ENCODE data around the gene SEPTIN12. TPM values are rescaled to one million over a fixed set of nuclear protein-coding genes. Genes with fewer than 3 reads are reported as not detected.

The SEPTIN12 gene
- total RNA-seq, 1 experiment from 2014 or later, result not detected

- DNase-seq (ENCODE audit: low read depth), result no peak
These were observed 15.3 kb upstream of the SEPTIN12 start for GRCh38 chr16:4803401-4803844.

DNA sequence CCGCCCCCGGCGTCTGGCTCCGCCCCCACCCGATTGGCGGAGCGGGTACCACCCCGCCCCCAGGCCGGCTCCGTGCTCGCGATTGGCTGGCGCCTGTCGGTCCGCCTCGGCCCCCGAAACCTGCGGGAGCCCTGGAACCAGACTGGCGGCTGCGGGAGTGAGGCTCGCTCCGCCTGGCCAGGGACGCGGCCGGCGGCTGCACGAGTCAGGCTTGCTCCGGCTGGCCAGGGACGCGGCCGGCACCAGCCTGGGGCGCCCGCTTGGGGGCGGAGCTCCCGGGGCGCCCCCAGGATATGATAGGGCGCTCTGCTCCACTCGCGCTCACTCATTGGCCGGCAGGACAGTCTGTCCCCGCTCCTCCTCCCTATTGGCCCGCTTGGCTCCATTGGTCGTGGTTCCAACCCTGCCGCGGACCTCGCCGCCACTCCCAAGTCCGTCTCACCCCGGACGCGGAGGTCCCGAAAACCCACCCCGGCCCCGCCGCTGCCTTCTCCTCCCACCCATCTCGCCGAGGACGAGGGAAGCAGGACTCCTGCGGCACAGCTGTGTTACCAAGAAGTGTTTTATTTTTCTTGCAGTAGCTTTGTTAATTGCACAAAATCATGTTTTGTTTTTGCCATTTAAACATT, 14.6 kb upstream of the SEPTIN12 start:
- DNase-seq (ENCODE audit: low read depth), result peak; percentile 92

- peak; percentile 73 for DNase-seq (ENCODE audit: low read depth)
These were observed 14.0 kb upstream of the SEPTIN12 start, which contains the start of gene ROGDI for GRCh38 chr16:4801962-4802658. ROGDI (minus strand) TSS chr16:4802633; CDS start chr16:4802571, 62 bp downstream.

GRCh38 chr16:4801051-4801961, 13.2 kb upstream of the SEPTIN12 start:
- no peak for DNase-seq (ENCODE audit: low read depth)

DNA sequence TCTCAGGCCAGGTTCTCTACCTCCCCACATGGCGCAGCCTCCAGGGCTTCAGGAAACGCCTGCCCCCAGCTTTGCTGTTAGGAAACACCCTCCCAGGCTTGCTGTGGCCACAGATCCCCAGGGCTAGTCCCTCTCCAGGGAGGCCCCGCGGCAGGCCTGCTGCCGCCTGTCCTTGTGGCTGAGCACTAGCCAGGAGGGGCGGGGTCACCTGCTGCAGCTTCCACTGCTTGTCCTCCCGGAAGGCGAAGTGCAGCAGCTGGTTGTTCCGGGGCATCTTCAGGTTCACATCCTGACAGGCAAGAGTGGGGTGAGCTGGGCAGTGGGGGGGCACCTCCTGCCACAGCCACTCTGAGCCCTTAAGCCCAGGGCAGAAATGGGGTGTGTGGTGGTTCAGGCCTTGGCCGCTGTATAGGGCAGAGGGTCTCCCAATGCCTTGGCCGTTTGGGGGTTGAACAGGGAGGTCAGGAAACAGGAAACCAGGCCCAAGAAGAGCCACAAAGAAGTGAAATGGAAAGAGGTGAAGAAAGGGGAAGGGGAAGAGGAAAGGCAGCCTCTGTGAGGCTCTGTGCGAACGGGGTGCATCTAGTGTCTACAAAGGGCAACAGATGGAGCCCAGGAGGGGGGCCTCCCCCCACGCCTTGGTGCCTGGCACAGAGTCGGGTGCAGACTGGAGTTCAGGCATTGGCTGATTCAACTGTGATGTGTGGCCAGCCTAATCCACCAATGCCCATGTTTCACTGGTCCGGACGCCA, 12.3 kb upstream of the SEPTIN12 start:
- peak; percentile 9 for DNase-seq (ENCODE audit: low read depth)

DNA sequence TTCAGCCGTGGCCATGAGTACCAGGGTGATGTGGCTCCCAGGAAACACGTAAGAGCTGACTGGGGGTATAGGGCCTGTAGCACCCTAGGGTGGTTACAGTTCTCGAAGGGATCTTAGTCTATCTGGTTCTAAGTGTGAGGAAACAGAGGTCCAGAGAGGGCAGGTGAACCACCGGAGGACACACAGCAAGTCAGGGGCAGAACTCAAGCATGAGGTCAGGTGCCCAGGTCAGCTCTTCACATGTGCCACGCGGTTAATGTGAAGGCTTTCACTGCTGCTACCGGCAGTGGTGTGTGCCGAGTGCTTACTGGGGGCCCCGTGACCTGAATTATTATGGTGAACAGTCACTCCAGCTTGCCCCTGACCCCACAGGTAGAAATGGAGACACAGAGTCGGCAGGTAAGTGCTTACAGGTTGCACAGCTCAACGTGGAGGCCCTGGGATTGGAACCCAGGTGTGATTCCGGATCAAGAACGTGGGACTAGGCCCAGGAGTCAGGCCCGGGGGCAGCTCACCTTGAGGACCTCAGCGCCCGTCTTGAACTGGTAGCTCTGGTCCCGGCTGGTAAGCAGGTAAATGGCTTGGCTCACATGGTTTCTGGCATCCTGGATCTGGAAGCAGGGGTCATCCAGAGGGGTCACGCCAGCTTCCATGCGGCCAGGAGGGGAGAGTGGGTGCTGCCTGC, 11.2 kb upstream of the SEPTIN12 start:
- no peak for DNase-seq (ENCODE audit: low read depth)

- no peak for DNase-seq (ENCODE audit: low read depth)
These were observed 10.3 kb upstream of the SEPTIN12 start for GRCh38 chr16:4798456-4798855.

- DNase-seq (ENCODE audit: low read depth), result no peak
These were observed 9.7 kb upstream of the SEPTIN12 start for GRCh38 chr16:4797805-4798252.

DNA sequence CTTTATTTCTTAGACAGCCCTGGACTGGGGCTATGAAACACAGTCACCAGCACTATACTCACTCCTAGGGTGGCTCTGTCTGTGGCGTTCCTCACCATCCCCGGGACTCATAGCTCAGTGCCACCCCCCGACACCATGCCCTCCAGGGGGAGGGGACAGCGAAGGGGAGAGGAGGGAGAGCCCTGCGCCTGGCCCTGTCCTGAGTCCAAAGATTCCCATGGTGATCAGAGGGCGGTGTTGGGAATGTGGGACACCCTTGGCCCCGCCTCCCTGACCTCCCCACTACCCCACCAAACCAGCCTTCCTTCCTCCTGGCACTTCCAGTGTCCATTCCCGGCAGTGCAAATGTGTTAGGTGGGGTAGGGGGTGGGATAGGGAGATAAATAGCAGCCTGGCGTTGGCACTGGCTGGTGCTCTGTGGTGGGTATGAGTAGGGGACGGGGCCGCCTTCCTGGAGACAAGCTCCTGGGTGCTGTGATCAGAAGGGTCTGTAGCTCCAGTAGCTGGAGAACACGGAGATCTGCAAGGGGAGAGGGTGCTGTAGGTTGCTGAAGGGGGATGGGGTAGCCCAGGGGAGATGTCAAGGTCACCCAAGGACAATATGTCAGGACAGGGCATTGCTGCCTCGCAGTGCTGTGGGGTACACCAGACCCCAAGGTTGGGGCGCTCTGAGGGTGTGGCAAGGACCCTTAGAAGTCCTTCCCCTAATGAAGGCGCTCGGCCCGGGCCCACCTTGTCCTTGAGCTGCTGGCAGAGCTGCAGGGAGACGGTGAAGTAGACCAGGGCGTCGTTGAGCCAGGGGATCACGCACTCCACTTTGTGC, 9.0 kb upstream of the SEPTIN12 start:
- DNase-seq (ENCODE audit: low read depth), result no peak

DNA sequence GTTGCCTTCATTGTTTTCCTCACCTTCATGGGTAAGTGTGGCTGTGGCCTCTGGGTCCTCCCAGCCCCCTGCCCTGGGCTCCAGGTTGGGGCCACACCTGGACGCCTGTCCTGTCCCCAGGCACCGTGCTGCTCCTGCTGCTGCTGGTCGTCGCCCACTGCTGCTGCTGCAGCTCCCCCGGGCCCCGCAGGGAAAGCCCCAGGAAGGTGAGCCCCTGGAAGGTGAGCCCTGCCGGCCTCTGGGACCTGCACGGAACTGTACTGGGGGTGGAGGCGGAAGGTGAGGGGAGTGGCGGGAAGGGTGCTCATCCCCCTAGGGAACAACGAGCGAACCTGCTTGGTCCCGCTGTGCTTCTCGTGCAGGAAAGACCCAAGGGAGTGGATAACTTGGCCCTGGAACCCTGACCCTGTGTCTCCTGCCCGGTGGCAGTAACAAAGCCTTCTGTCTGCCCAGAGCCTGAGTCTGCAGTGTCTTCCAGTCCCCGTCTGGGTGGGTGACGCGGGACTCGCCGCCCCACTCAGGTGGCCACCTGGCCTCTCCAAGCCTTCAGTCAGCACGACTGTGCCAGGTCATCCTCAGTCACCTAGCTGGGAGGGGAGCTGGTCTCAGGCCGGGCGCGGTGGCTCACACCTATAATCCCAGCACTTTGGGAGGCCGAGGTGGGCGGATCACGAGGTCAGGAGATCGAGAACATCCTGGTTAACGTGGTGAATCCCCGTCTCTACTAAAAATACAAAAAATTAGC, 7.9 kb upstream of the SEPTIN12 start:
- no peak for DNase-seq (ENCODE audit: low read depth)

DNA sequence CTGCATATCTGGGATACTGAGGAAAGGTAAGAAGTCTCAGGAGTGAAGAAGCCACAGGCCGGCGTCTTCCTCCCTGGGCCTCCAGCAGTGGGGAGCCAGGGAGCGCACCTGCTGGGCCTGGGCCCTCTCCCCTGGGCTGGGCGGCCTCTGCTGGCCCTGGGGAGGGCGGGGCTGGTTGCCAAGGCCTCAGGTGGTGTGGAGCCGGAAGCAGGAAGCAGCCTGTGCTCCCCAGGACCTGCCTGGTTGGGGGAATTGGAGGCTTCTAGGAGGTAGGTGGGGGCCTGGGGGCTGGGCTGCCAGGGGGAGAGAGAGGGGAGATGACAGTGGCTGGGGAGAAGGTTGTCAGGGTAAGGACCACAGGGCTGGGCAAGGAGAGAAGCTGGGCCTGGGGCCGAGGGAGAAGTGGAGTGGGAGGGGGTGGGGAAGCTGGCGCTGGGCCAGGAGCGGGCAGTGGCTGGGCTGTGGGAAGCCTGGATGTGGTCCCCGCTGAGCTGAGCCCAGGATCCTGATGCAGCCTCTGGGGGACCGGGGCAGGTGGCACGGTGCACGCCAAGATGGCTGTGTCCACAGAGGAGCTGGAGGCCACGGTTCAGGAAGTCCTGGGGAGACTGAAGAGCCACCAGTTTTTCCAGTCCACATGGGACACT, 7.2 kb upstream of the SEPTIN12 start, which contains the start of gene SMIM22:
TSS of gene SMIM22 (plus strand) at position 189 of the 647 bp plus-strand sequence. CDS start at position 555, 366 bp downstream.
- no peak for DNase-seq (ENCODE audit: low read depth)

DNA sequence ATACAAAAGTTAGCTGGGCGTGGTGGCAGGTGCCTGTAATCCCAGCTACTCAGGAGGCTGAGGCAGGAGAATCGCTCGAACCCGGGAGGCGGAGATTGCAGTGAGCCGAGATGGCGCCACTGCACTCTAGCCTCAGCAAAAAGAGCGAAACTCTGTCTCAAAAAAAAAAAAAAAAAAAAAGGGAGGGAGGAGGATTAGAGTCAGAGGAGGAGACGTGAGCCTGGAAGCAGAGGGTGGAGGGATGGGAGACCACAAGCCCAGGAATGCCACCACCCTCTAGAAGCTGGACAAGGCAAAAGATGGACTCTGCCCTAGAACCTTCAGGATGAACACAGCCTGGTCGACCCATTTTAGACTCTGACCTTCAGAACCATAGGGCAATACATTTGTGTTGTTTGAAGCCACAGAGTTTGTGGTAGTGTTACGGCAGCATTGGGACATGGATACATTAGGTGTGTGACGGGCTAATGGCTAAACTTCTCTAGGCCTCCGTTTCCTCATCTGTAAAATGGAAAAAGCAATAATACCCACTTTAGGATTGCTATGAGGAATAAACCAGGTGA, 4.9 kb upstream of the SEPTIN12 start:
- no peak for DNase-seq (ENCODE audit: low read depth)

GRCh38 chr16:4790871-4791270, 2.7 kb upstream of the SEPTIN12 start:
- DNase-seq (ENCODE audit: low read depth), result no peak

DNA sequence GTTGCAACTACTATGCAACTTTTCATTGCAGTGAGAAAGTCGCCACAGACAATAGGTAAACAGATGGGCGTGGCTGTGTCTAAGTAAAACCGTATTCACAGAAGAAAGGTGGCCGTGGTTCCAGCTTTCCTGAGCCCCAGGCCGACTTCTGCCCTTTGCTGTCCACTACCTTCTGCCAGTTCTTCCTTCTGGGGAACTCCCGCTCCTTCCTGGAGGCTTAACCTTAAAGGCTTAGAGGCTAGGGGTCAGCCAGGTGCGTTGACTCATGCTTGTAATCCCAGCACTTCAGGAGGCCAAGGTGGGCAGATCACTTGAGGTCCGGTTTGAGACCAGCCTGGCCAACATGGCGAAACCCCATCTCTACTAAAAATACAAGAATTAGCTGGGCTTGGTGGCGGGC, 2.1 kb upstream of the SEPTIN12 start:
- no peak for DNase-seq (ENCODE audit: low read depth)

DNA sequence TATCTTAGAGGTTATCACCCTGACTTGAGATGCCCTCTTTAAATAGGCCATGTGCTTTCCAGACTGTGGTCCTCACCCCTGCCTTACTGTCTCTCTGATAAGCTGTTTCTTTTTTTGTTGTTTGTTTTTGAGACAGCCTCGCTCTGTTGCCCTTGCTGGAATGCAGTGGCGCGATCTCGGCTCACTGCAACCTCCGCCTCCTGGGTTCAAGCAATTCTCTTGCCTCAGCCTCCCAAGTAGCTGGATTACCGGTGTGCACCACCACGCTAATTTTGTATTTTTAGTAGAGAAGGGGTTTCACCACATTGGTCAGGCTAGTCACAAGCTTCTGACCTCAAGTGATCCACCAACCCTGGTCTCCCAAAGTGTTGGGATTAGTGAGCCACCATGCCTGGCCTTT, 765 bp upstream of the SEPTIN12 start:
- DNase-seq (ENCODE audit: low read depth), result no peak

DNA sequence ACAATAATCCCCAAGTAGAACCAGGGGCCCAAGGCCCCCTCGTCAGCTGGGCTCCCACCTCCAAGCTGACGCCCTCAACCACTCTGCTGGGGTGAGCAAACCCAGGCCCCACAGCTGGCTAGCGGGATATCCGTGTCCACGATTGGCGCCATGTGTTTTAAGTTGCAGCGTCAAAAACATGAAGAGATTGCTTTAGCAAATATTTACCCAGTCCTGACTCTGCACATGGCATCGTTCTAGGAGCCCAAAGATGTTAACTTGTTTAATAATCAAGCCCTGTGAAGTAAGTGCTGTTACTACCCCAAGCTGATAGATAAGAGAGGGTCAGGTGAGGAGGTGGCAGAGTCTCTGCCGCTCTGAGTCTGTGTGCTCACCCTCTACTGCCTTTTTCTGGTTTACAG, 344 bp upstream of the SEPTIN12 start:
- DNase-seq (ENCODE audit: low read depth), result no peak

DNA sequence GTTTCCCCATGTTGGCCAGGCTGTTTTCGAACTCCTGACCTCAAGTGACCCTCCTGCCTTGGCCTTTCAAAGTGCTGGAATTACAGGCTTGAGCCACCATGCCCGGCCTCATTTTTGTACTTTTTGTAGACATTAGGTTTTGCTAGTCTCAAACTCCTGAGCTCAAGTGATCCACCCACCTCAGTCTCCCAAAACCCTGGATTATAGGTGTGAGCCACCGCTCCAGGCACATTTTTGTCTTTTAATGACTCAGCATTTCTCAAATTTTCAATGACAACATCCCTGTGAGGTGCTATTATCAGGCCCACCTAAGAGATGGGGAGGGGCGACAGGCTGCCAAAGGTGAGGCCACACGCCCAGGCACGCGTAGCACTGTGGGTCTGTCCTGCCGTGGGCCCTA, 1.1 kb downstream of the SEPTIN12 start:
- DNase-seq (ENCODE audit: low read depth), result no peak

DNA sequence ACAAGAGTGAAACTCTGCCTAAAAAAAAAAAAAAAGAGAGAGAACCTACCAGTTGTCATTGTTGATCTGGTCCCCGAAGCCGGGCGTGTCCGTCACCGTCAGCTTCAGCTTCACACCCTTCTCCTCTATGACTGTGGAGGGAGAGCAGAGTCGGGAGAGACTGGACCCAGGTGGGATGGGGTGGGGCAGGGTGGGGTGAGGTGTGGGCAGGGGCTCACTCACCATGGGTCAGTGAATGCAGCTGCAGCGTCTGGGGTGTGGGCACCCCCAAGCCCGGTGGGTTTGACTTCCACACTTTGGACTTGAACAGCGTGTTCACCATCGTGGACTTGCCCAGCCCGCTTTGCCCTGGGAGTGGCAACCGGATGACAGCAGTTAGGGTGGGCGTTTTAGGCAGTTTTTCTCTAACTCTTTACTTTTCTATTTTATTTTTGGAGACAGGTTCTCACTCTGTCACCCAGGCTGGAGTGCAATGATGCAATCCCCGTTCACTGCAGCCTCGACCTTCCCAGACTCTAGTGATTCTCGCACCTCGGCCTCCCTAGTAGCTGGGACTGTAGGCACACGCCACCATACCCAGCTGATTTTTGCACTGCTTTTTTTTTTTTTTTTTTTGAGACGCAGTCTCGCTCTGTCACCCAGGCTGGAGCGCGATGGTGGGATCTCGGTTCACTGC, 2.2 kb downstream of the SEPTIN12 start:
- no peak for DNase-seq (ENCODE audit: low read depth)

Measured in M059J (cell line).